ENCODE results near the gene IZUMO4. TPM values are rescaled to one million over a fixed set of nuclear protein-coding genes. Genes with fewer than 3 reads are reported as not detected.

Gene IZUMO4
- total and polyA plus RNA-seq, 8 donors: 3.5 to 22.3 (median 8.1) TPM; not detected in 3

DNA sequence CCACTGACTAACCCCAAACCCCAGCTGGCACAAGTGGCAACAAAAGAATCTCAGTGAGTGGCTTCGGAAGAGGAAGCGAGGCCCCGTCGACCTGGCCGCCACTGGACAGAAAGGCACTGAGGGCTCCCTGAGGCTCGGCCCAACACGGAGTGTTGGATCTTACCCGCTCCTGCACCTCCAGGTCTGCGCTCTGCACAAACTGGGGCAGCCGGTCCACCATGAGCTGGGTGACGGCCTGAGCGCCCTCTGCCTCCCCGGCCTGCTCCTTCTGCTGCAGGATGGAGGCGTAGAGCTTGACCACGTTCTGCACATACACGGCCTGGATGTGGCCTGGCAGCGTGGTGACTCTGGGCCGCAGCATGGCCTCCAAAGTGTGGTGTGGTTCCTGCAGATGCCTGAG lies 21.7 kb downstream of the IZUMO4 start:
- no peak overlapping the region for H3K4me3 ChIP-seq
- DNase-seq: no peak
- H3K9me3 ChIP-seq: no peaks in the 10 kb centered on the region
- no peak overlapping the region for H3K27ac ChIP-seq
- no peaks in the 10 kb centered on the region for H3K4me1 ChIP-seq
- TF ChIP-seq CTCF (IDR thresholded peaks at IDR 0.05): no peak
- TF ChIP-seq POLR2AphosphoS5 (IDR thresholded peaks at IDR 0.05): no peak
- TF ChIP-seq POLR2A (IDR thresholded peaks at IDR 0.05): no peak
- no peak for TF ChIP-seq EP300 (IDR thresholded peaks at IDR 0.05)
- peaks cover 99 to 100% (median 100%) of the 10 kb centered on the region in 4 donors for H3K36me3 ChIP-seq
- H3K27me3 ChIP-seq: no peaks in the 10 kb centered on the region
- 90 to 96% (median 93%) methylated on average over 7 to 18 of the region's 18 CpGs for WGBS, 5 donors
- intact Hi-C loops (cut with DNase I; ENCODE audit: low total_unique reads): no loop called here

DNA sequence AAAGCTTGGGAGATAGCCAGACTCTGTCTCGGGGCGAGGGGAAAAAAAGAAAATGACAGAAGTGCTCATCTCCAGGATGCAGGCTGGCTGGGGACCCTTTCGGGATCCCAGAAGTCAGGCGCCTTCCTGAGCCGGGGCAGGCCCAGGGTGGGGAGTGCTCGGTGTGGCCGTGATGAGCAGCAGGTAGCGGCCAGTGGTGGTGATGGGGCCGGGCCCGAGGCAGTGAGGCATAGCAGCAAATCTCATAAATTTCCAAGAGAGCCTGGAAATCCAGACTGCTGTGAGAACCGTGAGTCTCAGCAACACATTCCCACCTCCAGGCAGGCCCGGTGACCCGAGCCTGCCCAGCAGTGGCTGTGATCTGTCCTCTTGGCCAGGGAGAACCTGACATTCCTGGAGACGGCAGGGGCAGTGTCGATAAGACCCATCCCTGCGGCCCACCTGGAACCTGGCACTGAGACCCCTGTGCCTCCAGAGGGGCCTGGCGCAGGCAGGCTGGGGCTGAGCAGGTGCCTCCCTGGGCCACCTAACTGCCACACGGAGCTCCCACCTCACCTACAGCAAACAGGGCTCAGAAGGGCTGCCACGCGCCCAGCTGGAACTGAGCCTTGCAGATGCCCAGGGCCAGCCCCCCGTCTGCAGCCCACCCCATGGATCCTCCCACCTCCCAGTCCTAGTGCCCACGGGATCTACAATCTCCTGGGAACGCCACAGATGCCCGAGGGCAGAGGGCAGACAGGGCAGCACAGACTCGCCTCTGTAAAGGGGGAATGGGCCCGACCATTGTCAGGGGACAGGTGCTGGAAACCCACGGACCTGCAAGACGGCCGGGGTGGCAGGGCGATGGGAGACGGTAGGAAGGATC lies 23.4 kb downstream of the IZUMO4 start:
- Histone ChIP-seq H3K36me3 (peaks cover 89 to 100% (median 100%) of the 10 kb centered on the region in 4 donors), H3K27me3 (no peaks in the 10 kb centered on the region), H3K4me1 (no peaks in the 10 kb centered on the region), H3K27ac (no peak overlapping the region), H3K4me3 (no peak overlapping the region), H3K9me3 (no peaks in the 10 kb centered on the region)
- TF ChIP-seq CTCF (IDR thresholded peaks at IDR 0.05) (no peak), EP300 (IDR thresholded peaks at IDR 0.05) (no peak), POLR2A (IDR thresholded peaks at IDR 0.05) (no peak), POLR2AphosphoS5 (IDR thresholded peaks at IDR 0.05) (no peak)
- WGBS, 5 donors: 87 to 92% (median 91%) methylated on average over 20 to 31 of the region's 31 CpGs
- no peak for DNase-seq
- intact Hi-C loops (cut with DNase I; ENCODE audit: low total_unique reads): no loop called here

GRCh38 chr19:2120821-2121220 lies 24.1 kb downstream of the IZUMO4 start:
- no peaks in the 10 kb centered on the region for H3K4me1 ChIP-seq
- H3K36me3 ChIP-seq: peaks cover 84 to 100% (median 100%) of the 10 kb centered on the region in 4 donors
- H3K27me3 ChIP-seq: no peaks in the 10 kb centered on the region
- TF ChIP-seq EP300 (IDR thresholded peaks at IDR 0.05): no peak
- TF ChIP-seq CTCF (IDR thresholded peaks at IDR 0.05): no peak
- TF ChIP-seq POLR2AphosphoS5 (IDR thresholded peaks at IDR 0.05): no peak
- no peak for TF ChIP-seq POLR2A (IDR thresholded peaks at IDR 0.05)
- H3K4me3 ChIP-seq: no peak overlapping the region
- H3K9me3 ChIP-seq: no peaks in the 10 kb centered on the region
- H3K27ac ChIP-seq: no peak overlapping the region
- 90 to 98% (median 96%) methylated on average over 22 to 26 of the region's 26 CpGs for WGBS, 5 donors
- DNase-seq: no peak
- intact Hi-C loops (cut with DNase I; ENCODE audit: low total_unique reads): no loop called here

DNA sequence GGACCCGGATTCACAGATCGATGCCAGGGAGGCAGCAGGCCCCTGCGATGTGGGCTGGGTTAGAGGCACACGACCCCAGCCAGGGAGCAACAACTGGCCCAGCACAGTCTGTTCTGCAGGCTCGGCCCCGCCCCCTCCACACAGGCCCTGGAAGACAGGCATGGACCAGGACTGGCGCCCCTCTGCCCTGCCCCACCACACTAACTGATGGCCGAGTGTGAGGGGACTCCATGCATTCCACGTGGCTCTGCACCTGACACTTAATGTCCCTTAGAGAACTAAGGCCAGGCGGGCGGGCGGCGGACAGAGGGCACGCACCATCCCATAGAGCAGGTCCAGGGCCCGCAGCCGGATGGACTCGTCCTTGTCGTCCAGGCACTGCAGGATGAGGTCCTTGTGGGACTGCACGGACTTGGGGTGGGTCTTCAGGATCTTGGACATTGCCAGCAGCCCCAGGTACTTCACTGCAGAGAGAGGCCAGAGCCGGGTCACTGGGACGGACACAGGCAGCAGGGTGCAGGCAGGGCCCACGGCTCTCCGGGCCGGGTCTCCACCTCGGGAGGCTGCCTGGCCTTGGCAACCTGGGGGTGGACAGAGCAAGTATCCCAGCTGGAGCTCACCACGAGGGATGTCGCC lies 24.8 kb downstream of the IZUMO4 start:
- TF ChIP-seq CTCF (IDR thresholded peaks at IDR 0.05) (no peak), POLR2AphosphoS5 (IDR thresholded peaks at IDR 0.05) (no peak), POLR2A (IDR thresholded peaks at IDR 0.05) (no peak), EP300 (IDR thresholded peaks at IDR 0.05) (no peak)
- 92 to 100% (median 93%) methylated on average over 3 to 27 of the region's 27 CpGs for WGBS, 5 donors
- Histone ChIP-seq H3K4me1 (no peaks in the 10 kb centered on the region), H3K9me3 (no peaks in the 10 kb centered on the region), H3K36me3 (peaks cover 84 to 100% (median 100%) of the 10 kb centered on the region in 4 donors), H3K4me3 (no peak overlapping the region), H3K27ac (no peak overlapping the region), H3K27me3 (no peaks in the 10 kb centered on the region)
- DNase-seq: no peak
- intact Hi-C loops (cut with DNase I; ENCODE audit: low total_unique reads): no loop called here
